HEK293 (cell line): Measurements from ENCODE around the gene RAX2.

Experiments used
- BCL11B ChIP-seq: fragments of 450-650 bp; formaldehyde crosslinking; IDR thresholded peaks from 2 replicates; pipeline ENCODE4 v1.5.1; 2016; ENCODE audit warnings: low read depth, missing biosample characterization, missing genetic modification characterization
- INSM2 ChIP-seq: fragments of 450-650 bp; formaldehyde crosslinking; IDR thresholded peaks from 2 replicates; pipeline ENCODE4 v1.5.1; 2016; ENCODE audit warnings: missing biosample characterization, missing genetic modification characterization
- KLF10 ChIP-seq: fragments of 450-650 bp; IDR thresholded peaks from 2 replicates; pipeline ENCODE4 v1.5.1; 2018; ENCODE audit warnings: missing biosample characterization, mild to moderate bottlenecking, missing genetic modification characterization
- RBAK ChIP-seq: fragments of 450-650 bp; formaldehyde crosslinking; IDR thresholded peaks from 2 replicates; pipeline ENCODE4 v1.5.1; 2016; ENCODE audit warnings: missing biosample characterization, missing genetic modification characterization
- REST ChIP-seq: fragments of 450-650 bp; formaldehyde crosslinking; IDR thresholded peaks from 2 replicates; pipeline ENCODE4 v1.5.1; 2016; ENCODE audit warnings: missing biosample characterization, missing genetic modification characterization
- SCRT1 ChIP-seq: fragments of 450-650 bp; formaldehyde crosslinking; IDR thresholded peaks from 2 replicates; pipeline ENCODE4 v1.5.1; 2016; ENCODE audit warnings: missing biosample characterization, missing genetic modification characterization, borderline replicate concordance
- SCRT2 ChIP-seq: fragments of 450-650 bp; formaldehyde crosslinking; IDR thresholded peaks from 2 replicates; pipeline ENCODE4 v1.5.1; 2016; ENCODE audit warnings: missing biosample characterization, missing genetic modification characterization
- SP2 ChIP-seq: fragments of 450-650 bp; formaldehyde crosslinking; IDR thresholded peaks from 2 replicates; pipeline ENCODE4 v1.5.1; 2016; ENCODE audit warnings: missing biosample characterization, missing genetic modification characterization
- SP3 ChIP-seq: fragments of 450-650 bp; formaldehyde crosslinking; IDR thresholded peaks from 2 replicates; pipeline ENCODE4 v1.5.1; 2016; ENCODE audit warnings: missing biosample characterization, missing genetic modification characterization
- SP7 ChIP-seq: fragments of 450-650 bp; formaldehyde crosslinking; IDR thresholded peaks from 2 replicates; pipeline ENCODE4 v1.5.1; 2016; ENCODE audit warnings: missing biosample characterization, missing genetic modification characterization
- TCF7L2 ChIP-seq: IDR thresholded peaks from 2 replicates; pipeline ENCODE4 v1.6.1; 2011; ENCODE audit warnings: low read depth, mild to moderate bottlenecking, inconsistent platforms, low read length, moderate library complexity, borderline replicate concordance
- ZBTB21 ChIP-seq: fragments of 450-650 bp; formaldehyde crosslinking; IDR thresholded peaks from 2 replicates; pipeline ENCODE4 v1.5.1; 2017; ENCODE audit warnings: missing biosample characterization, missing genetic modification characterization
- ZBTB26 ChIP-seq: fragments of 450-650 bp; formaldehyde crosslinking; optimal IDR thresholded peaks from 2 replicates; pipeline ENCODE3; 2016; ENCODE audit warnings: missing biosample characterization, mild to moderate bottlenecking, missing genetic modification characterization
- ZBTB44 ChIP-seq: fragments of 450-650 bp; IDR thresholded peaks from 2 replicates; pipeline ENCODE4 v1.5.1; 2018; ENCODE audit warnings: missing biosample characterization, mild to moderate bottlenecking, missing genetic modification characterization
- ZBTB8A ChIP-seq: fragments of 450-650 bp; formaldehyde crosslinking; IDR thresholded peaks from 2 replicates; pipeline ENCODE4 v1.5.1; 2016; ENCODE audit warnings: missing biosample characterization, missing genetic modification characterization
- ZNF10 ChIP-seq: fragments of 450-650 bp; formaldehyde crosslinking; IDR thresholded peaks from 2 replicates; pipeline ENCODE4 v1.5.1; 2017; ENCODE audit warnings: missing biosample characterization, missing genetic modification characterization
- ZNF121 ChIP-seq: fragments of 450-650 bp; formaldehyde crosslinking; IDR thresholded peaks from 2 replicates; pipeline ENCODE4 v1.5.1; 2016; ENCODE audit warnings: missing biosample characterization, missing genetic modification characterization
- ZNF138 ChIP-seq: fragments of 450-650 bp; formaldehyde crosslinking; IDR thresholded peaks from 2 replicates; pipeline ENCODE4 v1.5.1; 2016; ENCODE audit warnings: missing biosample characterization, missing genetic modification characterization, borderline replicate concordance
- ZNF155 ChIP-seq: fragments of 450-650 bp; formaldehyde crosslinking; IDR thresholded peaks from 2 replicates; pipeline ENCODE4 v1.5.1; 2016; ENCODE audit warnings: missing biosample characterization, missing genetic modification characterization
- ZNF174 ChIP-seq: fragments of 450-650 bp; formaldehyde crosslinking; IDR thresholded peaks from 2 replicates; pipeline ENCODE4 v1.5.0; 2017; ENCODE audit warnings: missing biosample characterization, mild to moderate bottlenecking, missing genetic modification characterization
- ZNF18 ChIP-seq: fragments of 450-650 bp; formaldehyde crosslinking; IDR thresholded peaks from 2 replicates; pipeline ENCODE4 v1.5.1; 2016; ENCODE audit warnings: missing biosample characterization, missing genetic modification characterization
- ZNF302 ChIP-seq: fragments of 450-650 bp; formaldehyde crosslinking; IDR thresholded peaks from 2 replicates; pipeline ENCODE4 v1.5.1; 2016; ENCODE audit warnings: missing biosample characterization, missing genetic modification characterization, low read depth
- ZNF350 ChIP-seq: fragments of 450-650 bp; formaldehyde crosslinking; IDR thresholded peaks from 2 replicates; pipeline ENCODE4 v1.5.0; 2017; ENCODE audit warnings: missing biosample characterization, mild to moderate bottlenecking, missing genetic modification characterization
- ZNF394 ChIP-seq: fragments of 450-650 bp; formaldehyde crosslinking; IDR thresholded peaks from 2 replicates; pipeline ENCODE4 v1.5.1; 2016; ENCODE audit warnings: missing biosample characterization, missing genetic modification characterization, mild to moderate bottlenecking, moderate library complexity, borderline replicate concordance
- ZNF404 ChIP-seq: fragments of 450-650 bp; formaldehyde crosslinking; IDR thresholded peaks from 2 replicates; pipeline ENCODE4 v1.5.1; 2017; ENCODE audit warnings: missing biosample characterization, missing genetic modification characterization
- ZNF510 ChIP-seq: fragments of 450-650 bp; formaldehyde crosslinking; IDR thresholded peaks from 2 replicates; pipeline ENCODE4 v1.5.1; 2018; ENCODE audit warnings: mild to moderate bottlenecking, missing genetic modification characterization, missing biosample characterization; ENCODE audit not compliant: insufficient replicate concordance
- ZNF558 ChIP-seq: fragments of 450-650 bp; formaldehyde crosslinking; IDR thresholded peaks from 2 replicates; pipeline ENCODE4 v1.5.1; 2016; ENCODE audit warnings: missing biosample characterization, missing genetic modification characterization
- ZNF621 ChIP-seq: fragments of 450-650 bp; formaldehyde crosslinking; IDR thresholded peaks from 2 replicates; pipeline ENCODE4 v1.5.1; 2017; ENCODE audit warnings: missing biosample characterization, missing genetic modification characterization
- ZNF624 ChIP-seq: fragments of 450-650 bp; formaldehyde crosslinking; IDR thresholded peaks from 2 replicates; pipeline ENCODE4 v1.5.1; 2017; ENCODE audit warnings: missing biosample characterization, missing genetic modification characterization
- ZNF677 ChIP-seq: fragments of 450-650 bp; IDR thresholded peaks from 2 replicates; pipeline ENCODE4 v1.5.0; 2018; ENCODE audit warnings: missing biosample characterization, mild to moderate bottlenecking, missing genetic modification characterization, moderate library complexity
- ZNF701 ChIP-seq: fragments of 450-650 bp; formaldehyde crosslinking; IDR thresholded peaks from 2 replicates; pipeline ENCODE4 v1.5.1; 2016; ENCODE audit warnings: missing biosample characterization, missing genetic modification characterization
- ZNF776 ChIP-seq: fragments of 450-650 bp; formaldehyde crosslinking; IDR thresholded peaks from 2 replicates; pipeline ENCODE4 v1.5.0; 2017; ENCODE audit warnings: missing biosample characterization, missing genetic modification characterization, borderline replicate concordance
- ZNF777 ChIP-seq: fragments of 450-650 bp; formaldehyde crosslinking; IDR thresholded peaks from 2 replicates; pipeline ENCODE4 v1.5.1; 2017; ENCODE audit warnings: missing biosample characterization, missing genetic modification characterization, borderline replicate concordance

RAX2 gene

GRCh38 chr19:3801412-3802096 lies 29.5 kb upstream of the RAX2 start (continued):
- no peak for TF ChIP-seq ZNF776 (tag by site-specific recombination)
- TF ChIP-seq ZNF138 (tag by site-specific recombination): no peak
- TF ChIP-seq INSM2 (tag by site-specific recombination): no peak
- no peak for TF ChIP-seq ZNF404 (tag by site-specific recombination)
- TF ChIP-seq ZNF777 (tag by site-specific recombination): no peak
- TF ChIP-seq ZNF350 (tag by site-specific recombination): no peak
- TF ChIP-seq ZNF174 (tag by site-specific recombination): no peak
- TF ChIP-seq SCRT2 (tag by site-specific recombination): no peak
- no peak for TF ChIP-seq REST (tag by site-specific recombination)
- no peak for TF ChIP-seq ZNF624 (tag by site-specific recombination)
- TF ChIP-seq ZBTB21 (tag by site-specific recombination): no peak
- TF ChIP-seq ZNF621: no peak
- no peak for TF ChIP-seq ZNF558 (tag by site-specific recombination)
- TF ChIP-seq SP3 (tag by site-specific recombination): no peak
- no peak for TF ChIP-seq ZBTB8A (tag by site-specific recombination)
- no peak for TF ChIP-seq ZNF155 (tag by site-specific recombination)
- peak; percentile 68 for TF ChIP-seq SP2 (tag by site-specific recombination)
- no peak for TF ChIP-seq ZNF121
- TF ChIP-seq RBAK (tag by site-specific recombination): no peak
- TF ChIP-seq SP7 (tag by site-specific recombination): no peak
- TF ChIP-seq ZBTB26: peak; percentile 38
- no peak for TF ChIP-seq TCF7L2
- no peak for TF ChIP-seq ZBTB44 (tag by site-specific recombination)
- TF ChIP-seq KLF10 (tag by site-specific recombination): no peak
- TF ChIP-seq ZNF701 (tag by site-specific recombination): no peak
- TF ChIP-seq ZNF302: no peak
- no peak for TF ChIP-seq ZNF18
- no peak for TF ChIP-seq ZNF10 (tag by site-specific recombination)
- no peak for TF ChIP-seq BCL11B
- TF ChIP-seq SCRT1 (tag by site-specific recombination): no peak
- TF ChIP-seq ZNF394 (tag by site-specific recombination): no peak
- no peak for TF ChIP-seq ZNF677 (tag by site-specific recombination)
- TF ChIP-seq ZNF510 (tag by site-specific recombination): no peak
